HCT116 (cell line): ENCODE measurements around the gene NXT1. TPM values are rescaled to one million over a fixed set of nuclear protein-coding genes. Genes with fewer than 3 reads are reported as not detected.
A peak's percentile ranks its signal among the peaks of the same experiment; 100 is the strongest.

Experiments used
- ATAC-seq: fragments of 200-7000 bp; cut with Tn5 transposase; 2 replicates; pipeline ENCODE4 v1.9.1; 2020; ENCODE audit warnings: mild to moderate bottlenecking, moderate library complexity
- BruUV-seq: library from RNA; stranded (reverse); fragments of 400-500 nt; replicated peaks from 2 replicates; lab custom pipeline; 2021; lab: Mats Ljungman, UMichigan
- CTCF ChIA-PET: fragments of 300-600 bp; sonication (Branson Sonifier 250); formaldehyde crosslinking; loops from one replicate; lab custom pipeline; 2021; ENCODE audit warnings: antibody characterized with exemption; lab: Charles Lee
- POLR2A ChIA-PET: fragments of 300-600, 350-600 bp; sonication (Branson Sonifier 250); formaldehyde crosslinking; loops from one replicate; lab custom pipeline; 2021; ENCODE audit warnings: antibody characterized with exemption; lab: Charles Lee
- RAD21 ChIA-PET, 2 experiments: fragments of 300-600 bp; sonication (Branson Sonifier 250); formaldehyde crosslinking; loops; one replicate each; lab custom pipeline; 2023; ENCODE audit warnings: low total read pairs in 2 of 2; ENCODE audit not compliant: uncharacterized antibody in 2 of 2, unreplicated experiment in 2 of 2, low non-redundant PET in 1 of 2; lab: Charles Lee
- DNase-seq: peaks from one replicate; pipeline ENCODE4 v3.0.0-alpha.2; 2010; ENCODE audit warnings: low read depth, low spot score
- H2AFZ ChIP-seq: fragments of 200-600 bp; shearing (Covaris generic), sonication (generic); 2 replicates; pipeline ENCODE4 v1.6.1; 2017; ENCODE audit warnings: low read depth, mixed run types, mixed read lengths, antibody characterized with exemption, low read length; ENCODE audit not compliant: poor library complexity, severe bottlenecking
- H3K27ac ChIP-seq: 2 replicates; pipeline ENCODE4 v1.5.1; 2012; ENCODE audit warnings: low read depth, low read length
- H3K27me3 ChIP-seq: fragments of 200-600 bp; sonication (generic); 2 replicates; pipeline ENCODE4 v1.6.1; 2016; ENCODE audit warnings: mixed run types, low read length, mixed read lengths; ENCODE audit not compliant: insufficient read depth
- H3K36me3 ChIP-seq, 2 experiments: fragments of 200-500 bp in 1 of 2; fragments of 200-600 bp in 1 of 2; sonication (Bioruptor generic) in 1 of 2; sonication (generic) in 1 of 2; 2 replicates each; pipeline versions ENCODE4 v1.5.1 to v1.6.1; 2014 to 2016; ENCODE audit warnings: low read length in 2 of 2, inconsistent platforms in 1 of 2, mixed read lengths in 1 of 2, mixed run types in 1 of 2; ENCODE audit not compliant: insufficient read depth in 2 of 2, control insufficient read depth in 1 of 2
- H3K4me1 ChIP-seq, 2 experiments: fragments of 200-600 bp in 1 of 2; sonication (generic) in 1 of 2; 2 replicates each; pipeline versions ENCODE4 v1.5.1 to v1.6.1; 2012 to 2017; ENCODE audit warnings: low read length in 2 of 2, inconsistent platforms in 1 of 2, mild to moderate bottlenecking in 1 of 2, mixed read lengths in 1 of 2, mixed run types in 1 of 2, moderate library complexity in 1 of 2; ENCODE audit not compliant: insufficient read depth in 2 of 2, control insufficient read depth in 1 of 2
- H3K4me2 ChIP-seq: fragments of 200-600 bp; sonication (generic); 2 replicates; pipeline ENCODE4 v1.6.1; 2017; ENCODE audit warnings: mixed run types, low read length, mixed read lengths
- H3K4me3 ChIP-seq, 2 experiments: fragments of 200-600 bp in 1 of 2; sonication (generic) in 1 of 2; replicated peaks in 1 of 2; 2 replicates each; pipeline ENCODE4 v1.5.1; 2011 to 2016; ENCODE audit warnings: low read length in 2 of 2, control low read depth in 1 of 2, low read depth in 1 of 2, mild to moderate bottlenecking in 1 of 2, mixed read lengths in 1 of 2, mixed run types in 1 of 2
- H3K79me2 ChIP-seq: fragments of 200-600 bp; sonication (generic); 2 replicates; pipeline ENCODE4 v1.6.1; 2017; ENCODE audit warnings: mild to moderate bottlenecking, mixed run types, low read length, moderate library complexity, mixed read lengths; ENCODE audit not compliant: insufficient read depth
- H3K9ac ChIP-seq: fragments of 200-600 bp; sonication (generic); 2 replicates; pipeline ENCODE4 v1.6.1; 2016; ENCODE audit warnings: low read length, mixed read lengths
- H3K9me2 ChIP-seq: fragments of 200-600 bp; sonication (generic), shearing (Covaris generic); 2 replicates; pipeline ENCODE4 v1.6.1; 2017; ENCODE audit warnings: mixed run types, mild to moderate bottlenecking, moderate library complexity; ENCODE audit not compliant: insufficient read depth
- H3K9me3 ChIP-seq, 2 experiments: fragments of 200-500 bp in 1 of 2; fragments of 200-600 bp in 1 of 2; sonication (Bioruptor generic) in 1 of 2; sonication (generic) in 1 of 2; 2 replicates each; pipeline ENCODE4 v1.6.1; 2014 to 2017; ENCODE audit warnings: low read length in 2 of 2, mixed read lengths in 2 of 2, inconsistent platforms in 1 of 2, low read depth in 1 of 2, mild to moderate bottlenecking in 1 of 2, mixed run types in 1 of 2, moderate library complexity in 1 of 2; ENCODE audit not compliant: control insufficient read depth in 1 of 2, insufficient read depth in 1 of 2
- H4K20me1 ChIP-seq: fragments of 200-600 bp; sonication (generic), shearing (Covaris generic); 2 replicates; pipeline ENCODE4 v1.6.1; 2017; ENCODE audit warnings: mixed run types, mild to moderate bottlenecking, moderate library complexity; ENCODE audit not compliant: insufficient read depth
- CBX3 ChIP-seq: IDR thresholded peaks from 2 replicates; pipeline ENCODE4 v1.6.1; 2012; ENCODE audit warnings: low read depth
- EGR1 ChIP-seq: IDR thresholded peaks from 2 replicates; pipeline ENCODE4 v1.6.1; 2012; ENCODE audit warnings: low read depth
- ELF1 ChIP-seq: IDR thresholded peaks from 2 replicates; pipeline ENCODE4 v1.6.1; 2012; ENCODE audit warnings: low read depth, borderline replicate concordance
- EZH2 ChIP-seq: fragments of 200-600 bp; sonication (generic); IDR thresholded peaks from 2 replicates; pipeline ENCODE4 v1.6.1; 2017; ENCODE audit warnings: antibody characterized with exemption, mixed run types
- EZH2phosphoT487 ChIP-seq: fragments of 200-600 bp; IDR thresholded peaks from 2 replicates; pipeline ENCODE4 v1.6.1; 2018; ENCODE audit warnings: antibody characterized with exemption, borderline replicate concordance
- FOSL1 ChIP-seq: IDR thresholded peaks from 2 replicates; pipeline ENCODE4 v1.6.1; 2012; ENCODE audit warnings: low read depth
- JUND ChIP-seq: IDR thresholded peaks from 2 replicates; pipeline ENCODE4 v1.6.1; 2012
- POLR2A ChIP-seq: IDR thresholded peaks from 2 replicates; pipeline ENCODE4 v1.7.0; 2011; ENCODE audit warnings: borderline replicate concordance; ENCODE audit not compliant: insufficient read depth, insufficient read length; ENCODE audit errors: extremely low read depth
- POLR2AphosphoS5 ChIP-seq: IDR thresholded peaks from 2 replicates; pipeline ENCODE4 v1.6.1; 2011; ENCODE audit warnings: mild to moderate bottlenecking, low read depth, low read length, moderate library complexity
- RAD21 ChIP-seq: IDR thresholded peaks from 2 replicates; pipeline ENCODE4 v1.6.1; 2012; ENCODE audit warnings: low read depth, mild to moderate bottlenecking
- SP1 ChIP-seq: IDR thresholded peaks from 2 replicates; pipeline ENCODE4 v1.6.1; 2012; ENCODE audit warnings: low read depth
- SRF ChIP-seq: IDR thresholded peaks from 2 replicates; pipeline ENCODE4 v1.6.1; 2012; ENCODE audit warnings: low read depth
- TCF7L2 ChIP-seq: IDR thresholded peaks from 2 replicates; pipeline ENCODE4 v1.7.0; 2011; ENCODE audit warnings: borderline replicate concordance, inconsistent platforms; ENCODE audit not compliant: insufficient read depth, insufficient read length; ENCODE audit errors: extremely low read depth
- YY1 ChIP-seq: IDR thresholded peaks from 2 replicates; pipeline ENCODE4 v1.6.1; 2011; ENCODE audit warnings: low read length, low read depth, moderate library complexity, mild to moderate bottlenecking; ENCODE audit not compliant: insufficient replicate concordance; ENCODE audit errors: extremely low read depth
- ZFX ChIP-seq: fragments of 450-650 bp; IDR thresholded peaks from 2 replicates; pipeline ENCODE4 v1.6.1; 2017
- ZNF274 ChIP-seq: fragments of 200-500 bp; sonication (Bioruptor generic); IDR thresholded peaks from 2 replicates; pipeline ENCODE4 v1.6.1; 2014; ENCODE audit warnings: mild to moderate bottlenecking, low read depth, low read length, inconsistent platforms
- intact Hi-C: fragments of 100-400 bp; cut with micrococcal nuclease; formaldehyde crosslinking; loops from 2 replicates; pipeline ENCODE4 v1.10.0; 2022
- total RNA-seq: library from RNA; stranded (reverse); gene quantifications from one replicate; pipeline ENCODE4 v1.2.1, GENCODE V29; 2021; ENCODE audit not compliant: unreplicated experiment
- TF ChIP-seq, protein P1 (sequence below), 3 experiments: fragments of 200-600 bp in 1 of 3; sonication (generic) in 1 of 3; IDR thresholded peaks in 2 of 3; conservative IDR thresholded peaks in 1 of 3; 2 replicates each; pipeline ENCODE4 v1.5.1; 2012 to 2017; ENCODE audit warnings: low read depth in 2 of 3, low read length in 2 of 3, antibody characterized with exemption in 1 of 3, borderline replicate concordance in 1 of 3, control low read depth in 1 of 3, mild to moderate bottlenecking in 1 of 3, mixed read lengths in 1 of 3, mixed run types in 1 of 3, moderate library complexity in 1 of 3; ENCODE audit not compliant: insufficient read depth in 1 of 3
- TF ChIP-seq, protein P2 (sequence below): IDR thresholded peaks from 2 replicates; pipeline ENCODE4 v1.6.1; 2012
- TF ChIP-seq, protein P3 (sequence below): IDR thresholded peaks from 2 replicates; pipeline ENCODE4 v1.6.1; 2012; ENCODE audit warnings: low read depth
- TF ChIP-seq, protein P4 (sequence below): IDR thresholded peaks from 2 replicates; pipeline ENCODE4 v1.6.1; 2012

The NXT1 gene
- total RNA-seq, 1 experiment from 2014 or later = 29.9 TPM

DNA sequence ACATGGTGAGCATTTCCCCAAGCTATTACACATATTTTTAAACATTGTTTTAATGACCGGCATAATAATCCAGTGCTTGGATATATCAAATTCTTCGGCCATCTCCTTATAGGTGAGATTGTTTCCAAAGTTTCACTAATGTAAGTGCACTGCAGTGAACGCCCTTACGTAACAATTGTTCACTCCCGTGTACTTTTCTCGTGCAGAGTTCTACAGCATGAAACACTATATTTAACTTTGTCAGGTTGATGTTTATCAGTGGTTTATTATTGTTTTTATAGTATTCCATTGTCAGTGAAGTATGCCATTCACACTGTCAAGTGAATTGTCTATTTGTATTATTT, 7.9 kb downstream of the NXT1 start:
- DNase-seq (no peak), ATAC-seq (no peak)
- peak overlapping the region; percentile 60 for H3K9ac ChIP-seq
- ChIA-PET CTCF (interaction anchor here (1.0 to 1.5 kb wide), 3 partner anchors 9 to 307 kb away, joined by 3 to 7 read pairs (median 4); partner anchors contain the start of gene NAPB), RAD21 (no interaction called here)
- H3K27me3 ChIP-seq = no peaks in the 10 kb centered on the region
- H3K4me1 ChIP-seq = peaks cover 24 to 43% of the 10 kb centered on the region in 2 experiments
- intact Hi-C loops = loop anchor here (1.0 to 10.0 kb wide), 2 partner anchors 8 to 214 kb away; partner anchors contain the start of gene NXT1
- H4K20me1 ChIP-seq = no peaks in the 10 kb centered on the region
- H3K4me3 ChIP-seq = peak overlapping the region; percentile 16 to 49; a peak in 3 of 4 replicates
- H3K9me2 ChIP-seq = no peaks in the 10 kb centered on the region
- no peaks in the 10 kb centered on the region for H3K9me3 ChIP-seq
- peak overlapping the region; percentile 96 for H3K4me2 ChIP-seq
- TF ChIP-seq EGR1 (no peak), CBX3 (no peak; the same call in 1 of the 2 replicates), POLR2A (no peak), SRF (no peak), EZH2 (no peak), SP1 (no peak), RAD21 (no peak), FOSL1 (no peak), YY1 (no peak), EZH2phosphoT487 (no peak), JUND (no peak), ZFX (no peak), ZNF274 (no peak), TCF7L2 (no peak), POLR2AphosphoS5 (no peak), ELF1 (no peak)
- TF ChIP-seq, protein P1, sequence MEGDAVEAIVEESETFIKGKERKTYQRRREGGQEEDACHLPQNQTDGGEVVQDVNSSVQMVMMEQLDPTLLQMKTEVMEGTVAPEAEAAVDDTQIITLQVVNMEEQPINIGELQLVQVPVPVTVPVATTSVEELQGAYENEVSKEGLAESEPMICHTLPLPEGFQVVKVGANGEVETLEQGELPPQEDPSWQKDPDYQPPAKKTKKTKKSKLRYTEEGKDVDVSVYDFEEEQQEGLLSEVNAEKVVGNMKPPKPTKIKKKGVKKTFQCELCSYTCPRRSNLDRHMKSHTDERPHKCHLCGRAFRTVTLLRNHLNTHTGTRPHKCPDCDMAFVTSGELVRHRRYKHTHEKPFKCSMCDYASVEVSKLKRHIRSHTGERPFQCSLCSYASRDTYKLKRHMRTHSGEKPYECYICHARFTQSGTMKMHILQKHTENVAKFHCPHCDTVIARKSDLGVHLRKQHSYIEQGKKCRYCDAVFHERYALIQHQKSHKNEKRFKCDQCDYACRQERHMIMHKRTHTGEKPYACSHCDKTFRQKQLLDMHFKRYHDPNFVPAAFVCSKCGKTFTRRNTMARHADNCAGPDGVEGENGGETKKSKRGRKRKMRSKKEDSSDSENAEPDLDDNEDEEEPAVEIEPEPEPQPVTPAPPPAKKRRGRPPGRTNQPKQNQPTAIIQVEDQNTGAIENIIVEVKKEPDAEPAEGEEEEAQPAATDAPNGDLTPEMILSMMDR (IDR thresholded peaks at IDR 0.05 in 2 of 3, conservative IDR thresholded peaks at IDR 0.05 in 1 of 3; ENCODE audit: borderline replicate concordance in 1 of 3, insufficient read depth in 1 of 3, low read depth in 2 of 3, low read length in 2 of 3) = no peak
- TF ChIP-seq, protein P2, sequence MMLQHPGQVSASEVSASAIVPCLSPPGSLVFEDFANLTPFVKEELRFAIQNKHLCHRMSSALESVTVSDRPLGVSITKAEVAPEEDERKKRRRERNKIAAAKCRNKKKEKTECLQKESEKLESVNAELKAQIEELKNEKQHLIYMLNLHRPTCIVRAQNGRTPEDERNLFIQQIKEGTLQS = no peak
- TF ChIP-seq, protein P3, sequence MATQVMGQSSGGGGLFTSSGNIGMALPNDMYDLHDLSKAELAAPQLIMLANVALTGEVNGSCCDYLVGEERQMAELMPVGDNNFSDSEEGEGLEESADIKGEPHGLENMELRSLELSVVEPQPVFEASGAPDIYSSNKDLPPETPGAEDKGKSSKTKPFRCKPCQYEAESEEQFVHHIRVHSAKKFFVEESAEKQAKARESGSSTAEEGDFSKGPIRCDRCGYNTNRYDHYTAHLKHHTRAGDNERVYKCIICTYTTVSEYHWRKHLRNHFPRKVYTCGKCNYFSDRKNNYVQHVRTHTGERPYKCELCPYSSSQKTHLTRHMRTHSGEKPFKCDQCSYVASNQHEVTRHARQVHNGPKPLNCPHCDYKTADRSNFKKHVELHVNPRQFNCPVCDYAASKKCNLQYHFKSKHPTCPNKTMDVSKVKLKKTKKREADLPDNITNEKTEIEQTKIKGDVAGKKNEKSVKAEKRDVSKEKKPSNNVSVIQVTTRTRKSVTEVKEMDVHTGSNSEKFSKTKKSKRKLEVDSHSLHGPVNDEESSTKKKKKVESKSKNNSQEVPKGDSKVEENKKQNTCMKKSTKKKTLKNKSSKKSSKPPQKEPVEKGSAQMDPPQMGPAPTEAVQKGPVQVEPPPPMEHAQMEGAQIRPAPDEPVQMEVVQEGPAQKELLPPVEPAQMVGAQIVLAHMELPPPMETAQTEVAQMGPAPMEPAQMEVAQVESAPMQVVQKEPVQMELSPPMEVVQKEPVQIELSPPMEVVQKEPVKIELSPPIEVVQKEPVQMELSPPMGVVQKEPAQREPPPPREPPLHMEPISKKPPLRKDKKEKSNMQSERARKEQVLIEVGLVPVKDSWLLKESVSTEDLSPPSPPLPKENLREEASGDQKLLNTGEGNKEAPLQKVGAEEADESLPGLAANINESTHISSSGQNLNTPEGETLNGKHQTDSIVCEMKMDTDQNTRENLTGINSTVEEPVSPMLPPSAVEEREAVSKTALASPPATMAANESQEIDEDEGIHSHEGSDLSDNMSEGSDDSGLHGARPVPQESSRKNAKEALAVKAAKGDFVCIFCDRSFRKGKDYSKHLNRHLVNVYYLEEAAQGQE = no peak
- TF ChIP-seq, protein P4, sequence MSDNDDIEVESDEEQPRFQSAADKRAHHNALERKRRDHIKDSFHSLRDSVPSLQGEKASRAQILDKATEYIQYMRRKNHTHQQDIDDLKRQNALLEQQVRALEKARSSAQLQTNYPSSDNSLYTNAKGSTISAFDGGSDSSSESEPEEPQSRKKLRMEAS = no peak
- TF ChIP-seq, all 23 proteins: peak for 0
- Histone ChIP-seq H3K79me2 (peaks cover 46% of the 10 kb centered on the region), H3K27ac (peak overlapping the region; percentile 43), H2AFZ (no peak overlapping the region), H3K36me3 (peaks cover 7 to 22% of the 10 kb centered on the region in 2 experiments; a peak in 2 of 4 replicates)
- BruUV-seq = no TSS peak
- POLR2A ChIA-PET = interaction anchor here (1.0 to 3.0 kb wide), 3 partner anchors 8 to 63 kb away, joined by 4 to 24 read pairs (median 5); partner anchors contain the start of genes NAPB and NXT1
